Measurements from ENCODE around the gene PSMD7. TPM values are rescaled to one million over a fixed set of nuclear protein-coding genes. Genes with fewer than 3 reads are reported as not detected.

PSMD7 gene
- total RNA-seq, 1 donor from 2014 or later, result 83.3 TPM

Other genes starting within 250 kb of the PSMD7 start
- gene NPIPB15, start 79.5 kb downstream of the PSMD7 start, total RNA-seq, result 8.9 TPM
- gene CLEC18B, start 124.7 kb downstream of the PSMD7 start, total RNA-seq, result 2.4 TPM

Data from ureter (tissue), 1 donor.